HCT116 (cell line): Measurements from ENCODE around the gene NRCAM.
"Not testable (repeated sequence)": the region's sequence is repeated elsewhere in the genome, so short reads cannot be mapped to it uniquely, and the experiment has no call there.

Experiments used
- YY1 ChIP-seq: IDR thresholded peaks from 2 replicates; pipeline ENCODE4 v1.6.1; 2011; ENCODE audit warnings: low read length, low read depth, moderate library complexity, mild to moderate bottlenecking; ENCODE audit not compliant: insufficient replicate concordance; ENCODE audit errors: extremely low read depth
- ZNF274 ChIP-seq: fragments of 200-500 bp; sonication (Bioruptor generic); IDR thresholded peaks from 2 replicates; pipeline ENCODE4 v1.6.1; 2014; ENCODE audit warnings: mild to moderate bottlenecking, low read depth, low read length, inconsistent platforms

GRCh38 chr7:108393097-108393496, 63.1 kb downstream of the NRCAM start:
- not testable (repeated sequence) for TF ChIP-seq YY1, ZNF274
